Measurements from ENCODE around the gene OBP2A.
"Not testable (repeated sequence)": the region's sequence is repeated elsewhere in the genome, so short reads cannot be mapped to it uniquely, and the experiment has no call there.

Gene OBP2A

GRCh38 chr9:135507104-135508035 lies 38.6 kb upstream of the OBP2A start:
- TF ChIP-seq CTCF (IDR thresholded peaks at IDR 0.05; ENCODE audit: extremely low read depth, missing control alignments) = no peak
- DNase-seq (ENCODE audit: low spot score) = no peak

GRCh38 chr9:135508211-135508820 lies 37.6 kb upstream of the OBP2A start:
- TF ChIP-seq CTCF (IDR thresholded peaks at IDR 0.05; ENCODE audit: extremely low read depth, missing control alignments) = no peak
- DNase-seq (ENCODE audit: low spot score) = no peak

- no peak for DNase-seq (ENCODE audit: low spot score)
Observed at GRCh38 chr9:135509458-135509857, 36.5 kb upstream of the OBP2A start.

GRCh38 chr9:135512241-135512603 lies 33.7 kb upstream of the OBP2A start:
- no peak for DNase-seq (ENCODE audit: low spot score)
- no peak for TF ChIP-seq CTCF (IDR thresholded peaks at IDR 0.05; ENCODE audit: extremely low read depth, missing control alignments)

More at GRCh38 chr9:135509458-135509857, 36.5 kb upstream of the OBP2A start:
- TF ChIP-seq CTCF (IDR thresholded peaks at IDR 0.05; ENCODE audit: extremely low read depth, missing control alignments) = no peak

- TF ChIP-seq CTCF (IDR thresholded peaks at IDR 0.05; ENCODE audit: extremely low read depth, missing control alignments) = no peak
- DNase-seq (ENCODE audit: low spot score) = no peak
Observed at GRCh38 chr9:135512904-135513303, 33.0 kb upstream of the OBP2A start.

- no peak for TF ChIP-seq CTCF (IDR thresholded peaks at IDR 0.05; ENCODE audit: extremely low read depth, missing control alignments)
- no peak for DNase-seq (ENCODE audit: low spot score)
Observed at GRCh38 chr9:135513351-135513846, 32.5 kb upstream of the OBP2A start.

GRCh38 chr9:135513906-135514305 lies 32.0 kb upstream of the OBP2A start:
- DNase-seq (ENCODE audit: low spot score) = not testable (repeated sequence)

Data from GM20000 (cell line).